RWPE2 (cell line): ENCODE data around the gene EMC9.

Source experiments
- ATAC-seq: fragments of 200-7000 bp; cut with Tn5 transposase; 3 replicates; pipeline ENCODE4 v1.9.1; 2021; ENCODE audit warnings: low read depth
- DNase-seq: peaks from one replicate; pipeline ENCODE4 v3.0.0-alpha.2; 2020; ENCODE audit warnings: low spot score
- H3K27ac ChIP-seq: fragments of 450-650 bp; 2 replicates; pipeline ENCODE4 v1.5.1; 2017; ENCODE audit warnings: mild to moderate bottlenecking; ENCODE audit not compliant: poor library complexity, severe bottlenecking
- H3K27me3 ChIP-seq: fragments of 250-450 bp; sonication (Bioruptor Pico); 2 replicates; pipeline ENCODE4 v1.5.1; 2021; ENCODE audit warnings: mild to moderate bottlenecking, moderate library complexity; ENCODE audit not compliant: insufficient read depth, poor library complexity, severe bottlenecking
- H3K36me3 ChIP-seq: fragments of 250-450 bp; sonication (Bioruptor Pico); 2 replicates; pipeline ENCODE4 v1.5.1; 2020; ENCODE audit warnings: low read depth, mild to moderate bottlenecking, moderate library complexity
- H3K4me1 ChIP-seq: fragments of 250-450 bp; sonication (Bioruptor Pico); 2 replicates; pipeline ENCODE4 v1.5.1; 2021; ENCODE audit warnings: mild to moderate bottlenecking, moderate library complexity; ENCODE audit not compliant: insufficient read depth, poor library complexity, severe bottlenecking
- H3K4me3 ChIP-seq: fragments of 250-450 bp; sonication (Bioruptor Pico); 2 replicates; pipeline ENCODE4 v1.5.1; 2021; ENCODE audit warnings: mild to moderate bottlenecking, moderate library complexity; ENCODE audit not compliant: severe bottlenecking
- H3K9me3 ChIP-seq: fragments of 250-450 bp; sonication (Bioruptor Pico); 2 replicates; pipeline ENCODE4 v1.5.1; 2021; ENCODE audit warnings: mild to moderate bottlenecking, moderate library complexity; ENCODE audit not compliant: severe bottlenecking
- CTCF ChIP-seq: fragments of 450-650 bp; IDR thresholded peaks from one replicate; pipeline ENCODE4 v1.5.1; 2017; ENCODE audit warnings: mild to moderate bottlenecking, moderate library complexity; ENCODE audit not compliant: poor library complexity, severe bottlenecking

EMC9 gene

DNA sequence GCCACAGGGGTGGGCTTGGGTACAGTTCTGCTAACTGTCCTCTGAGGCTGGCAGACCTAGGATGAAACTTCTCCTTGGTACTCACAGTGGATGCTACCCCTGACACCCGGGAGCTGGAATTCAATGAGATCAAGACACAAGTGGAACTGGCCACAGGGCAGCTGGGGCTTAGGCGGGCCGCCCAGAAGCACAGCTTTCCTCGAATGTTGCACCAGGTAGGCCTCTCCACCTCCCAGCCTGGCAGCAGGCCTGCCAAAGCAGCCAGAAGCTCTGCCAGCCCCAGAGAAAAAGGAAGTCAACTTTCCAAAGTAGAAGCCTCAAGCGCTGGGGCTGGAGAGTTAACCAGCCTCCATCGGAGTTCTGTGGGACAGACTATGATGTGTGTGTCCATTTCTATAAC lies 24.2 kb downstream of the EMC9 start:
- H3K4me3 ChIP-seq = no peak overlapping the region
- peaks cover 4% of the 10 kb centered on the region for H3K4me1 ChIP-seq
- no peak for TF ChIP-seq CTCF
- ATAC-seq (no peak), DNase-seq (no peak)
- no peaks in the 10 kb centered on the region for H3K27me3 ChIP-seq
- no peaks in the 10 kb centered on the region for H3K9me3 ChIP-seq
- H3K36me3 ChIP-seq = peaks cover 49% of the 10 kb centered on the region
- H3K27ac ChIP-seq = no peak overlapping the region

DNA sequence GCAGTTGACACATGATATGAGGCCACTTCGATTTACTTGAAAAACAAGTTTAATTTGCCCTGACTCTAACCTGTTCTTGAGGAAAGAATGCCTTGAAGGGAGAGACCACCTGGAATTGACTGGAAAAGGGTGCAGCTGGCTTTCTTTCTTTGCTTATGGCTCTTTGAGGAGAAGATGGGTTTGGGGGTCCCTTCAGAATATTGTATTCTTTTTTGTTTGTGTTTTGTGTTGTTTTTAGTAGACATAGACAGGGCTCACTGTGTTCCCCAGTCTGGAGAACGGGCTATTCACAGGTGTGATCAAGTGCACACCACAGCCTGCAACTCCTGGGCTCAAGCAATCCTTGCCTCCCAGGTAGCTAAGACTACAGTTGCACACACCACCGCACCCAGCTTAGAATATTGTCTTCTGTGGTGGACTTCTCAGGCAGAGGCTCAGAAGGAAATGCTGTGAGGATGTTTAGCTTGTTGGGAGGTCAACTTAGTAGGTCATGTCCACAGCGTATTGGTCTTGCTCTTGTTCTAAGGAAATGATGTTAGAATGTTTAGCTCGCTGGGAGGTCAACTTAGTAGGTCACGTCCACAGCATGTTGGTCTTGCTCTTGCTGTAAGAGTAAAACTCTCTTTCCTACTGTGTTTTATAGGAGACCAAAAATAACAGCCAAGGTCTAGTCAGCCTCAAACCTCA lies 25.1 kb downstream of the EMC9 start:
- H3K27me3 ChIP-seq = no peaks in the 10 kb centered on the region
- DNase-seq (no peak), ATAC-seq (no peak)
- TF ChIP-seq CTCF = no peak
- H3K4me1 ChIP-seq = peaks cover 4% of the 10 kb centered on the region
- H3K36me3 ChIP-seq = peaks cover 45% of the 10 kb centered on the region
- no peak overlapping the region for H3K27ac ChIP-seq
- peak overlapping the region; percentile 57 for H3K4me3 ChIP-seq
- H3K9me3 ChIP-seq = no peaks in the 10 kb centered on the region

GRCh38 chr14:24115422-24116127 lies 25.8 kb downstream of the EMC9 start:
- DNase-seq (no peak), ATAC-seq (no peak)
- TF ChIP-seq CTCF = no peak
- Histone ChIP-seq H3K4me3 (peak overlapping the region; percentile 57), H3K9me3 (no peaks in the 10 kb centered on the region), H3K36me3 (peaks cover 40% of the 10 kb centered on the region), H3K27ac (peak overlapping the region; percentile 92), H3K4me1 (peaks cover 6% of the 10 kb centered on the region), H3K27me3 (no peaks in the 10 kb centered on the region)

DNA sequence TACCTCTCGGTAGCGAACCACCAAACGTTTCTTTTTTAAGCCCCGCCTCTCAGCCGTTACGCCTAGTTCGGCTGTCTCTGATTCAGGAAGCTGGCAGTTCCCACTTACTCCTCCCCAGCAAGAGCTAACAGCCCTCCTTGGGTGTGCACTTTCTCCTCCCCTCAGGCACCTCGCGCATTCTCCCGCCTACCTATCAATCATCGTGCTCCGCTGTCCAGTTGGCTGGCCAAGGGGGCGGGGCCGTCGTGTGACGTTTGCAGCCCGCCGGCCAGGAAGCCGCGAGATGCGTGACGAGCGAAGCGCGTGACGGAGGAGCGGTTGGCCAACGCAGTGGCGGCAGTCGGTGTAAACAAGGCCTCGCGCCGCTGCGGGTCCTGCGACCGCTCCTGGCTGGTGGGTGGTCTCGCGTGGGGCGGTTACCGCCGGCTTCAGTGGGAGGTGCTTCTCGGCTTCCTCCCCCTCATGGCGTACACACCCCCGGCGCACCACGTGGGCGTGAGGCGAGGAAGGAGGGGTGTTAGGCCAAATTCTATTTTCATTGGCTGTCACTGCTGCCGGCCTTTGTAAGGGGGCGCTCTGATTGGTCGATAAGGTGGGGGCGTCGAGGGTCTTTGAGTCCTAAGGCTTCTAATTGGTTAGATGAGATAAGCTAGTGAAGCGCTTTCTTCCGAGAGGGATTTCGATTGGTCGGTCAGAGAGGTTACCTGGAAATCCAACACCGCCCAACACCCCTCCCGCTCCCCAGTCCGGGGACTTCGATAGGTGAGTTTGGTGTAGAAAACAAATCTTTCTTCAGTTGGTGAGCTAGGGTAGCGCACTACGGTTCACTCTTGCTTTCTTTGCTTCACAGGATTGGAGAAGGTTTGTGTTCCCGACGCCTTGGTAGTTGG lies 26.6 kb downstream of the EMC9 start, which contains the start of the genes DCAF11 and NRL:
Gene DCAF11, plus strand, starts transcription at position 246 of the 890 bp plus-strand sequence. CDS start 818 bp downstream, outside the sequence.
Gene NRL, minus strand, starts transcription at position 418 of the 890 bp plus-strand sequence. CDS start 32,101 bp downstream, outside the sequence.
- peak within 1 kb of the TSS; percentile 57 for H3K4me3 ChIP-seq
- DNase-seq (peak; percentile 100), ATAC-seq (peak; percentile 78)
- H3K4me1 ChIP-seq = peaks cover 11% of the 10 kb centered on the region
- H3K27ac ChIP-seq = peak within 1 kb of the TSS; percentile 92
- H3K9me3 ChIP-seq = no peaks in the 10 kb centered on the region
- no peak for TF ChIP-seq CTCF
- no peaks in the 10 kb centered on the region for H3K27me3 ChIP-seq
- peaks cover 34% of the 10 kb centered on the region for H3K36me3 ChIP-seq
